WTC11 (cell line): ENCODE data around the gene CFDP1. TPM values are rescaled to one million over a fixed set of nuclear protein-coding genes. Genes with fewer than 3 reads are reported as not detected.

Source experiments
- ATAC-seq: fragments of 200-7000 bp; cut with Tn5 transposase; 2 replicates; pipeline ENCODE4 v1.10.0; 2021; ENCODE audit warnings: mild to moderate bottlenecking, moderate library complexity
- Bru-seq: library from RNA; stranded (reverse); fragments of 400-500 nt; gene quantifications from one replicate; lab custom pipeline; 2021; lab: Mats Ljungman, UMichigan
- CTCF ChIA-PET: fragments of 300-600 bp; sonication (Branson Sonifier 250); formaldehyde crosslinking; loops from one replicate; lab custom pipeline; 2021; ENCODE audit warnings: antibody characterized with exemption; lab: Charles Lee
- POLR2A ChIA-PET: fragments of 350-600 bp; sonication (Branson Sonifier 250); formaldehyde crosslinking; loops from one replicate; lab custom pipeline; 2021; ENCODE audit warnings: antibody characterized with exemption; lab: Charles Lee
- DNase-seq: peaks from one replicate; pipeline ENCODE4 v3.0.0; 2021; ENCODE audit warnings: low spot score
- H3K27ac Mint-ChIP-seq: 2 replicates; pipeline ENCODE4 v1.8.0; 2021; ENCODE audit warnings: mixed read lengths
- H3K27me3 Mint-ChIP-seq: 2 replicates; pipeline ENCODE4 v1.8.0; 2021; ENCODE audit warnings: low read depth, mild to moderate bottlenecking, moderate library complexity, mixed read lengths
- H3K36me3 Mint-ChIP-seq: 2 replicates; pipeline ENCODE4 v1.8.0; 2021; ENCODE audit warnings: mixed read lengths
- H3K4me1 Mint-ChIP-seq: 2 replicates; pipeline ENCODE4 v1.8.0; 2022; ENCODE audit warnings: mixed read lengths
- H3K4me3 Mint-ChIP-seq: 2 replicates; pipeline ENCODE4 v1.8.0; 2021; ENCODE audit warnings: mild to moderate bottlenecking, moderate library complexity, mixed read lengths
- H3K9me3 Mint-ChIP-seq: 2 replicates; pipeline ENCODE4 v1.8.0; 2021; ENCODE audit warnings: mixed read lengths
- ATF1 ChIP-seq: sonication (generic); formaldehyde crosslinking; IDR thresholded peaks from 2 replicates; pipeline ENCODE4 v1.8.1; 2023; ENCODE audit warnings: mild to moderate bottlenecking, moderate library complexity, missing genetic modification reagents
- CBFB ChIP-seq: sonication (generic); formaldehyde crosslinking; IDR thresholded peaks from 2 replicates; pipeline ENCODE4 v1.8.1; 2022; ENCODE audit warnings: mild to moderate bottlenecking, low read depth, missing genetic modification reagents
- E2F1 ChIP-seq: sonication (generic); formaldehyde crosslinking; IDR thresholded peaks from 2 replicates; pipeline ENCODE4 v1.8.0; 2022; ENCODE audit warnings: mild to moderate bottlenecking, missing genetic modification reagents
- GABPB1 ChIP-seq: sonication (generic); formaldehyde crosslinking; IDR thresholded peaks from 2 replicates; pipeline ENCODE4 v1.8.1; 2023; ENCODE audit warnings: mild to moderate bottlenecking, missing genetic modification reagents
- HMGA2 ChIP-seq: fragments of 250-450 bp; sonication (Bioruptor Pico); IDR thresholded peaks from 2 replicates; pipeline ENCODE4 v1.4.0; 2021; ENCODE audit warnings: mild to moderate bottlenecking, moderate library complexity
- IRF2 ChIP-seq: sonication (generic); formaldehyde crosslinking; IDR thresholded peaks from 2 replicates; pipeline ENCODE4 v1.8.0; 2022; ENCODE audit warnings: low read depth, missing genetic modification reagents, borderline replicate concordance
- NR3C1 ChIP-seq: sonication (generic); formaldehyde crosslinking; conservative IDR thresholded peaks from 2 replicates; pipeline ENCODE4 v1.8.1; 2023; ENCODE audit warnings: low read depth, mild to moderate bottlenecking, missing genetic modification reagents
- TCF7 ChIP-seq: sonication (generic); formaldehyde crosslinking; IDR thresholded peaks from 2 replicates; pipeline ENCODE4 v1.8.0; 2022; ENCODE audit warnings: mild to moderate bottlenecking, low read depth, missing genetic modification reagents, moderate library complexity
- ZBTB21 ChIP-seq: sonication (generic); formaldehyde crosslinking; IDR thresholded peaks from 2 replicates; pipeline ENCODE4 v1.8.1; 2023; ENCODE audit warnings: mild to moderate bottlenecking, missing genetic modification reagents, borderline replicate concordance
- ZNF121 ChIP-seq: sonication (generic); formaldehyde crosslinking; IDR thresholded peaks from 2 replicates; pipeline ENCODE4 v1.8.0; 2023; ENCODE audit warnings: missing genetic modification reagents
- ZNF263 ChIP-seq: sonication (generic); formaldehyde crosslinking; IDR thresholded peaks from 2 replicates; pipeline ENCODE4 v1.8.1; 2022; ENCODE audit warnings: low read depth, mild to moderate bottlenecking, moderate library complexity, missing genetic modification reagents
- long read RNA-seq, 3 experiments: library from RNA in 1 of 3; library from capped mRNA in 1 of 3; library from polyadenylated mRNA in 1 of 3; unstranded in 2 of 3; stranded (forward) in 1 of 3; transcript quantifications; one replicate each; pipeline ENCODE4 v2.0.0, GENCODE V29; 2021
- total RNA-seq: library from RNA; stranded (reverse); gene quantifications from 3 replicates; pipeline ENCODE4 v1.2.3, GENCODE V29; 2021
- TF ChIP-seq, protein P1 (sequence below): sonication (generic); formaldehyde crosslinking; IDR thresholded peaks from 2 replicates; pipeline ENCODE4 v1.8.1; 2023; ENCODE audit warnings: mild to moderate bottlenecking, missing genetic modification reagents
- TF ChIP-seq, protein P2 (sequence below): sonication (generic); formaldehyde crosslinking; IDR thresholded peaks from 2 replicates; pipeline ENCODE4 v1.8.0; 2022; ENCODE audit warnings: missing genetic modification reagents
- TF ChIP-seq, protein P3 (sequence below): fragments of 250-450 bp; sonication (Bioruptor Pico); IDR thresholded peaks from 2 replicates; pipeline ENCODE4 v2.1.2; 2022; ENCODE audit warnings: mild to moderate bottlenecking, moderate library complexity
- TF ChIP-seq, protein P4 (sequence below): sonication (generic); formaldehyde crosslinking; IDR thresholded peaks from 2 replicates; pipeline ENCODE4 v1.8.1; 2022; ENCODE audit warnings: low read depth, missing genetic modification reagents, borderline replicate concordance
- TF ChIP-seq, protein P5 (sequence below): sonication (generic); formaldehyde crosslinking; IDR thresholded peaks from 2 replicates; pipeline ENCODE4 v1.8.1; 2023; ENCODE audit warnings: mild to moderate bottlenecking, missing genetic modification reagents, moderate library complexity
- TF ChIP-seq, protein P6 (sequence below): fragments of 200-600 bp; IDR thresholded peaks from 2 replicates; pipeline ENCODE4 v1.8.0; 2022; ENCODE audit warnings: antibody characterized with exemption
- TF ChIP-seq, protein P7 (sequence below): sonication (generic); formaldehyde crosslinking; IDR thresholded peaks from 2 replicates; pipeline ENCODE4 v1.8.1; 2022; ENCODE audit warnings: low read depth, mild to moderate bottlenecking, moderate library complexity, missing genetic modification reagents, borderline replicate concordance

CFDP1 gene
- total RNA-seq (79.2 to 102 TPM (median 98.0 TPM) in 3 replicates), Bru-seq, nascent RNA (percentile 87 among the genes with signal in this experiment)
- long read RNA-seq, experiment 1, transcript CFDP1-201 (7 exons, 1,275 nt), result major isoform, 213 of 239 reads
- long read RNA-seq, experiment 1, partial matches to known transcripts, result 5 of 239 reads
- long read RNA-seq, experiment 1, other reads (novel, unspliced or antisense), result 21 of 239 reads
- long read RNA-seq, experiment 2, transcript CFDP1-201 (7 exons, 1,275 nt), result major isoform, 120 of 196 reads
- long read RNA-seq, experiment 2, partial matches to known transcripts, result 55 of 196 reads
- long read RNA-seq, experiment 2, other reads (novel, unspliced or antisense), result 21 of 196 reads
- long read RNA-seq, experiment 3, transcript CFDP1-201 (7 exons, 1,275 nt), result major isoform, 334 of 405 reads
- long read RNA-seq, experiment 3, partial matches to known transcripts, result 20 of 405 reads
- long read RNA-seq, experiment 3, other reads (novel, unspliced or antisense), result 45 of 405 reads

DNA sequence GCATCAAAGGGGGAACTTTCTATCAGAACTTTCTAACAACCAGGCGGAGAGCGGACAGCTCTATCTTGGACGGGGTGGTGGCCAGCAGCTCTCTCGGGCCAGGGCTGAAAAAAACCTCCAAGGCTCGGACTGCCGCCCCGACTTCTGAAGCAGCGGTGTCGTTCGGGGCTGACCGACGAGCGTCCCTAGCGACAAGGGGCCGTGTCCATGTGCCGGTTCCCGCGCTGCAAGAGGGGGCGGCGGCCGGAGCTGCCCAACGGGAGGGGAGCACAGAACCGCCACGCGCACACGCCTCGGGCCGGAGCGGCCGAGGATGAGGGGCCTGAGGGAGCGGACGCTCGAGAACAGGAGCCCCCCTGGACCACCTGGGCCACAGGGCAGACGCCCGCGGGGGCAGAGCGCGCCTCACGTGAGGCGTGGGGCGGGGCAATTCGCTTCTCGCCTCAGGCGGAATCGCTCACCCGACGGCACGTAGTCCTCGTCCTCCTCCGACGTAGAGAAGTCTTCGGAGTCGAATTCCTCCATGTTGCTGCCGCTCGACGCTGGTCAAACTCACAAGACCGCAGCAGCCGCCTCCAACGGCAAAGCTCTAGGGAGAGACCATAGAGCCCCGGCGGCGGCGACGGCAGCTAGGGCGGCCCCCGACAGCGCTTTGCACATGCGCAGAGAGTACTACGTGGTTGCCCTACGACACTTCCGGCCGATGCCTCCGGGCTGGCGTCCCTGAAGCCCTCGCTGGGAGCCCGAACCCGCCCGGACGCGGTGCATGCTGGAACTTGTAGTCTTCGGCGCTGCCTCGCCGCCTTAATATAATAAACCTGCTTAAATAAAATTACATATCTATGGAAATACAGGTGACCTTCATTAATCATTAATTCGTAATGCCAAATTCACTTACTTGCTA is at the start of gene CFDP1:
TSS of gene CFDP1 (minus strand) at position 676 of the 904 bp plus-strand sequence. CDS start at position 525, 151 bp downstream.
- CTCF ChIA-PET, result interaction anchor here (1.0 to 2.9 kb wide), 10 partner anchors 32 to 234 kb away, joined by 3 to 20 read pairs (median 5); partner anchors contain the start of genes ADAT1 and TMEM170A
- TF ChIP-seq, protein P1, sequence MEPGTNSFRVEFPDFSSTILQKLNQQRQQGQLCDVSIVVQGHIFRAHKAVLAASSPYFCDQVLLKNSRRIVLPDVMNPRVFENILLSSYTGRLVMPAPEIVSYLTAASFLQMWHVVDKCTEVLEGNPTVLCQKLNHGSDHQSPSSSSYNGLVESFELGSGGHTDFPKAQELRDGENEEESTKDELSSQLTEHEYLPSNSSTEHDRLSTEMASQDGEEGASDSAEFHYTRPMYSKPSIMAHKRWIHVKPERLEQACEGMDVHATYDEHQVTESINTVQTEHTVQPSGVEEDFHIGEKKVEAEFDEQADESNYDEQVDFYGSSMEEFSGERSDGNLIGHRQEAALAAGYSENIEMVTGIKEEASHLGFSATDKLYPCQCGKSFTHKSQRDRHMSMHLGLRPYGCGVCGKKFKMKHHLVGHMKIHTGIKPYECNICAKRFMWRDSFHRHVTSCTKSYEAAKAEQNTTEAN (CRISPR knock-in tag), result peak; percentile 79
- TF ChIP-seq ZNF263, result no peak; the same call in 1 of the 2 replicates
- TF ChIP-seq, protein P2, sequence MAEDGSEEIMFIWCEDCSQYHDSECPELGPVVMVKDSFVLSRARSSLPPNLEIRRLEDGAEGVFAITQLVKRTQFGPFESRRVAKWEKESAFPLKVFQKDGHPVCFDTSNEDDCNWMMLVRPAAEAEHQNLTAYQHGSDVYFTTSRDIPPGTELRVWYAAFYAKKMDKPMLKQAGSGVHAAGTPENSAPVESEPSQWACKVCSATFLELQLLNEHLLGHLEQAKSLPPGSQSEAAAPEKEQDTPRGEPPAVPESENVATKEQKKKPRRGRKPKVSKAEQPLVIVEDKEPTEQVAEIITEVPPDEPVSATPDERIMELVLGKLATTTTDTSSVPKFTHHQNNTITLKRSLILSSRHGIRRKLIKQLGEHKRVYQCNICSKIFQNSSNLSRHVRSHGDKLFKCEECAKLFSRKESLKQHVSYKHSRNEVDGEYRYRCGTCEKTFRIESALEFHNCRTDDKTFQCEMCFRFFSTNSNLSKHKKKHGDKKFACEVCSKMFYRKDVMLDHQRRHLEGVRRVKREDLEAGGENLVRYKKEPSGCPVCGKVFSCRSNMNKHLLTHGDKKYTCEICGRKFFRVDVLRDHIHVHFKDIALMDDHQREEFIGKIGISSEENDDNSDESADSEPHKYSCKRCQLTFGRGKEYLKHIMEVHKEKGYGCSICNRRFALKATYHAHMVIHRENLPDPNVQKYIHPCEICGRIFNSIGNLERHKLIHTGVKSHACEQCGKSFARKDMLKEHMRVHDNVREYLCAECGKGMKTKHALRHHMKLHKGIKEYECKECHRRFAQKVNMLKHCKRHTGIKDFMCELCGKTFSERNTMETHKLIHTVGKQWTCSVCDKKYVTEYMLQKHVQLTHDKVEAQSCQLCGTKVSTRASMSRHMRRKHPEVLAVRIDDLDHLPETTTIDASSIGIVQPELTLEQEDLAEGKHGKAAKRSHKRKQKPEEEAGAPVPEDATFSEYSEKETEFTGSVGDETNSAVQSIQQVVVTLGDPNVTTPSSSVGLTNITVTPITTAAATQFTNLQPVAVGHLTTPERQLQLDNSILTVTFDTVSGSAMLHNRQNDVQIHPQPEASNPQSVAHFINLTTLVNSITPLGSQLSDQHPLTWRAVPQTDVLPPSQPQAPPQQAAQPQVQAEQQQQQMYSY (CRISPR knock-in tag), result peak; percentile 31; the same call in 1 of the 2 replicates
- peak; percentile 82; the same call in 1 of the 2 replicates for TF ChIP-seq CBFB (CRISPR knock-in tag)
- no peak for TF ChIP-seq TCF7 (CRISPR knock-in tag)
- TF ChIP-seq ZBTB21 (CRISPR knock-in tag), result peak; percentile 55
- TF ChIP-seq, protein P3, sequence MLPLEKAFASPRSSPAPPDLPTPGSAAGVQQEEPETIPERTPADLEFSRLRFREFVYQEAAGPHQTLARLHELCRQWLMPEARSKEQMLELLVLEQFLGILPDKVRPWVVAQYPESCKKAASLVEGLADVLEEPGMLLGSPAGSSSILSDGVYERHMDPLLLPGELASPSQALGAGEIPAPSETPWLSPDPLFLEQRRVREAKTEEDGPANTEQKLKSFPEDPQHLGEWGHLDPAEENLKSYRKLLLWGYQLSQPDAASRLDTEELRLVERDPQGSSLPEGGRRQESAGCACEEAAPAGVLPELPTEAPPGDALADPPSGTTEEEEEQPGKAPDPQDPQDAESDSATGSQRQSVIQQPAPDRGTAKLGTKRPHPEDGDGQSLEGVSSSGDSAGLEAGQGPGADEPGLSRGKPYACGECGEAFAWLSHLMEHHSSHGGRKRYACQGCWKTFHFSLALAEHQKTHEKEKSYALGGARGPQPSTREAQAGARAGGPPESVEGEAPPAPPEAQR (CRISPR knock-in tag), result no peak
- TF ChIP-seq IRF2 (CRISPR knock-in tag), result no peak
- TF ChIP-seq ZNF121 (CRISPR knock-in tag), result 0 out of 2 replicates have a peak, but pooled peaks have one; percentile 2
- TF ChIP-seq, protein P4, sequence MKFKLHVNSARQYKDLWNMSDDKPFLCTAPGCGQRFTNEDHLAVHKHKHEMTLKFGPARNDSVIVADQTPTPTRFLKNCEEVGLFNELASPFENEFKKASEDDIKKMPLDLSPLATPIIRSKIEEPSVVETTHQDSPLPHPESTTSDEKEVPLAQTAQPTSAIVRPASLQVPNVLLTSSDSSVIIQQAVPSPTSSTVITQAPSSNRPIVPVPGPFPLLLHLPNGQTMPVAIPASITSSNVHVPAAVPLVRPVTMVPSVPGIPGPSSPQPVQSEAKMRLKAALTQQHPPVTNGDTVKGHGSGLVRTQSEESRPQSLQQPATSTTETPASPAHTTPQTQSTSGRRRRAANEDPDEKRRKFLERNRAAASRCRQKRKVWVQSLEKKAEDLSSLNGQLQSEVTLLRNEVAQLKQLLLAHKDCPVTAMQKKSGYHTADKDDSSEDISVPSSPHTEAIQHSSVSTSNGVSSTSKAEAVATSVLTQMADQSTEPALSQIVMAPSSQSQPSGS (CRISPR knock-in tag), result no peak
- TF ChIP-seq, protein P5, sequence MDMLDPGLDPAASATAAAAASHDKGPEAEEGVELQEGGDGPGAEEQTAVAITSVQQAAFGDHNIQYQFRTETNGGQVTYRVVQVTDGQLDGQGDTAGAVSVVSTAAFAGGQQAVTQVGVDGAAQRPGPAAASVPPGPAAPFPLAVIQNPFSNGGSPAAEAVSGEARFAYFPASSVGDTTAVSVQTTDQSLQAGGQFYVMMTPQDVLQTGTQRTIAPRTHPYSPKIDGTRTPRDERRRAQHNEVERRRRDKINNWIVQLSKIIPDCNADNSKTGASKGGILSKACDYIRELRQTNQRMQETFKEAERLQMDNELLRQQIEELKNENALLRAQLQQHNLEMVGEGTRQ (CRISPR knock-in tag), result peak; percentile 90
- peak; percentile 38; the same call in 1 of the 2 replicates for TF ChIP-seq GABPB1 (CRISPR knock-in tag)
- TF ChIP-seq, protein P6, sequence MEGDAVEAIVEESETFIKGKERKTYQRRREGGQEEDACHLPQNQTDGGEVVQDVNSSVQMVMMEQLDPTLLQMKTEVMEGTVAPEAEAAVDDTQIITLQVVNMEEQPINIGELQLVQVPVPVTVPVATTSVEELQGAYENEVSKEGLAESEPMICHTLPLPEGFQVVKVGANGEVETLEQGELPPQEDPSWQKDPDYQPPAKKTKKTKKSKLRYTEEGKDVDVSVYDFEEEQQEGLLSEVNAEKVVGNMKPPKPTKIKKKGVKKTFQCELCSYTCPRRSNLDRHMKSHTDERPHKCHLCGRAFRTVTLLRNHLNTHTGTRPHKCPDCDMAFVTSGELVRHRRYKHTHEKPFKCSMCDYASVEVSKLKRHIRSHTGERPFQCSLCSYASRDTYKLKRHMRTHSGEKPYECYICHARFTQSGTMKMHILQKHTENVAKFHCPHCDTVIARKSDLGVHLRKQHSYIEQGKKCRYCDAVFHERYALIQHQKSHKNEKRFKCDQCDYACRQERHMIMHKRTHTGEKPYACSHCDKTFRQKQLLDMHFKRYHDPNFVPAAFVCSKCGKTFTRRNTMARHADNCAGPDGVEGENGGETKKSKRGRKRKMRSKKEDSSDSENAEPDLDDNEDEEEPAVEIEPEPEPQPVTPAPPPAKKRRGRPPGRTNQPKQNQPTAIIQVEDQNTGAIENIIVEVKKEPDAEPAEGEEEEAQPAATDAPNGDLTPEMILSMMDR, result no peak
- peak; percentile 69; the same call in 1 of the 2 replicates for TF ChIP-seq NR3C1 (CRISPR knock-in tag)
- TF ChIP-seq ATF1, result peak; percentile 83
- peak; percentile 93; the same call in 1 of the 2 replicates for TF ChIP-seq E2F1 (CRISPR knock-in tag)
- TF ChIP-seq, protein P7, sequence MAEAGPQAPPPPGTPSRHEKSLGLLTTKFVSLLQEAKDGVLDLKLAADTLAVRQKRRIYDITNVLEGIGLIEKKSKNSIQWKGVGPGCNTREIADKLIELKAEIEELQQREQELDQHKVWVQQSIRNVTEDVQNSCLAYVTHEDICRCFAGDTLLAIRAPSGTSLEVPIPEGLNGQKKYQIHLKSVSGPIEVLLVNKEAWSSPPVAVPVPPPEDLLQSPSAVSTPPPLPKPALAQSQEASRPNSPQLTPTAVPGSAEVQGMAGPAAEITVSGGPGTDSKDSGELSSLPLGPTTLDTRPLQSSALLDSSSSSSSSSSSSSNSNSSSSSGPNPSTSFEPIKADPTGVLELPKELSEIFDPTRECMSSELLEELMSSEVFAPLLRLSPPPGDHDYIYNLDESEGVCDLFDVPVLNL, result peak; percentile 95
- no peak for TF ChIP-seq HMGA2 (CRISPR knock-in tag)

More for the DNA sequence above, at the start of gene CFDP1:
- DNase-seq (peak; percentile 97), ATAC-seq (peak; percentile 87)
- H3K4me1 Mint-ChIP-seq, result peaks cover 22% of the 10 kb centered on the region
- H3K36me3 Mint-ChIP-seq, result peaks cover 12% of the 10 kb centered on the region
- H3K27me3 Mint-ChIP-seq, result peaks cover 8% of the 10 kb centered on the region
- peak within 1 kb of the TSS; percentile 97 for H3K27ac Mint-ChIP-seq
- H3K9me3 Mint-ChIP-seq, result peaks cover 9% of the 10 kb centered on the region
- H3K4me3 Mint-ChIP-seq, result peak within 1 kb of the TSS; percentile 79
- POLR2A ChIA-PET, result interaction anchor here (0.5 to 1.5 kb wide), 6 partner anchors 15 to 189 kb away, joined by 3 to 9 read pairs (median 4); partner anchors contain the start of genes CHST6 and TMEM231
